ENCODE measurements around the gene DOCK7.

Gene DOCK7

DNA sequence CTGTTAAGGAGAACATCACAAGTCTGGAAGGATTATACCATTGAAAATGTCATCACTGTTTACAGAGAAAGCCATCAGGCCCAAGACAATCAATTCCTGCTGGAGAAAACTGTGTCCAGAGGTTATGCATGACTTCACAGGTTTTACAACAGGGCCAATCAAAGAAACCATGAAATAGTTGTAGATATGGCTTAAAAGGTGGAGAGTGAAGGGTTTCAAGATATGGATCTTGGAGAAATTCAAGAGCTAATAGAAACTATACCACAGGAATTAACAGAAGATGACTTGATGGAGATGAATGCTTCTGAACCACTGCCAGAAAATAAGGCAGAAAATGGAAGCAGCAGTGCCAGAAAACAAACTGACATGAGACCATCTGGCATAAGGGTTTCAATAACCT is 221.1 kb downstream of the DOCK7 start:
- in situ Hi-C loops (cut with MboI; ENCODE audit: low sequenced_read_pairs) = no loop called here

DNA sequence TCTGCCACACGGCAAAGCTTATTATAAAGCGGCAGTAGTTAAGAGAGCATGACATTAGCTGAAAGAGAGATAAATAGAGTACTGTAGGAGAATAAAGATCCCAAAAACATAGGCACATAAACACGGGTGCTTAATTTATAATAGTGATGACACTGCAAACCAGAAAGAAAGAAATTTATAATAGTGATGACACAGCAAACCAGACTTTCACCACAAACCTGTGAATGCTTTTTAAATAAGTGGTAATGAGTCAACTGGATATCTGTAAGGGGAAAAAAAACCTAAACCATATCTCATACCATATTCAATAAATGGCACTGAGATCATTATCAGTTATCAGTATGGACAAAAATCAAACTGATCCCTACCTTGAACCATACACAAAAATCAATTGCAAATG is 225.8 kb downstream of the DOCK7 start:
- in situ Hi-C loops (cut with MboI; ENCODE audit: low sequenced_read_pairs) = no loop called here

DNA sequence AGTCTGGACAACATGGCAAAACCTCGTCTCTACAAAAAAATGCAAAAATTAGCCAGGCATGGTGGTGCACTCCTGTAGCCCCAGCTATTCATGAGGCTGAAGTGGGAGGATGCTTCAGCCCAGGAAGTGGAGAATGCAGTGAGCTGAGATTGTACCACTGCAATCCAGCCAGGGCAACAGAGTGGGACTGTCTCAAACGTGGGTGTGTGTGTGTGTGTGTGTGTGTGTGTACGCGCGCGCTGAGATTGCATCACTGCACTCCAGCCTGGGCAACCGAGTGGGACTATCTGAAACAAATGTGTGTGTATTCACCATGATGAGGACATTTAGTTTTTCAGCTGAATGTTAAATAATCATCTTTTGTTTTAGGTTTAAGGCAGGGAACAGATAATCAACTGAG is 230.2 kb downstream of the DOCK7 start:
- in situ Hi-C loops (cut with MboI; ENCODE audit: low sequenced_read_pairs) = no loop called here

DNA sequence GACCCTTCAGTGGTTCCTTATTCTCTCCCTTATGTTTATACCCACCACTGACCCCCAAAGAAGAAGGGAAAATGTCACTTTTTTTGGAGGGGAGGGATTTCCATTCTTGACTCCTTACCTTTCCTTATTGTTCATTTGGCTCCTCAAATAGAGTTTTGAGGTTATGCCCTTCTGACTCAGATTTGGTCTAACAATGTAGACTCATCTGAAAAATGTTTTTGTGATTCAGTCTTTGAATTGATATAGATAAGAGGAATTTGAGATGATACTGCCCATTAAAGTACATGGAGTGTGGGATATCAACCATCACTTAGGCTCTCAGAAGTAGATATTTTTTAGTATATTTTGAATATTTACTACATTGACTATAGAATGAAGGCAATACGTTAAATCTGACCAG is 235.2 kb downstream of the DOCK7 start:
- in situ Hi-C loops (cut with MboI; ENCODE audit: low sequenced_read_pairs) = no loop called here

DNA sequence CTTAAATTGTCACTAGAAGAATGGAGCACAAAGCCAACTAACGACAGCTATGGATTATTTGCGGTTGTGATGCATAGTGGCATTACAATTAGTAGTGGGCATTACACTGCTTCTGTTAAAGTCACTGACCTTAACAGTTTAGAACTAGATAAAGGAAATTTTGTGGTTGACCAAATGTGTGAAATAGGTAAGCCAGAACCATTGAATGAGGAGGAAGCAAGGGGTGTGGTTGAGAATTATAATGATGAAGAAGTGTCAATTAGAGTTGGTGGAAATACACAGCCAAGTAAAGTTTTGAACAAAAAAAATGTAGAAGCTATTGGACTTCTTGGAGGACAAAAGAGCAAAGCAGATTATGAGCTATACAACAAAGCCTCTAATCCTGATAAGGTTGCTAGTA is 237.9 kb downstream of the DOCK7 start:
- in situ Hi-C loops (cut with MboI; ENCODE audit: low sequenced_read_pairs) = no loop called here

DNA sequence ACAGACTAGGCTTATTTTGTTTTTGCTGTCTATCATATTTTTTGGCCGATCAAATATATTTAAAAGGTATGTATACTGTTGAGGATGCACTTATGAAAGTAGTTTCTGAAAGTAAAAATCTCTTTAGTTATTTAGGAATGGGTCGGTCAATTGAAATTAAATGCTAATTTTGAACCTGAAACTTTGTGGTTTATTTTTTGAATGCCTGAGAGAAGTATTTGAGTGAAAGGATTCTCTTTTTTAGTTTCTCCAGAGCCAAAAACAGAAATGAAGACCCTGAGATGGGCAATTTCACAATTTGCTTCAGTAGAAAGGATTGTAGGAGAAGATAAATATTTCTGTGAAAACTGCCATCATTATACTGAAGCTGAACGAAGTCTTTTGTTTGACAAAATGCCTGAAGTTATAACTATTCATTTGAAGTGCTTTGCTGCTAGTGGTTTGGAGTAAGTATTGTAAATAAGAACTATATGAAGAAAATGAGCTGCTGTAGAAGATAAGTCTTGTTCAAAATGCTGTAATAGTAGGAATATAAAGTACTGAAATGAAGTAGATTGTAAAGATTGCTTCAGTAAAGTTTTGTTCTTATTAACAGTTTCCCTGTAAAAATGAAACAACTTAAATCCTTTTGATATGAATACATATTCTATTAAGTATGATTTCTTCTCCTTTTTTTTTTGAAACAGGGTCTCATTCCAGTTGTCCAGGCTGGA is 239.8 kb downstream of the DOCK7 start:
- in situ Hi-C loops (cut with MboI; ENCODE audit: low sequenced_read_pairs) = no loop called here

DNA sequence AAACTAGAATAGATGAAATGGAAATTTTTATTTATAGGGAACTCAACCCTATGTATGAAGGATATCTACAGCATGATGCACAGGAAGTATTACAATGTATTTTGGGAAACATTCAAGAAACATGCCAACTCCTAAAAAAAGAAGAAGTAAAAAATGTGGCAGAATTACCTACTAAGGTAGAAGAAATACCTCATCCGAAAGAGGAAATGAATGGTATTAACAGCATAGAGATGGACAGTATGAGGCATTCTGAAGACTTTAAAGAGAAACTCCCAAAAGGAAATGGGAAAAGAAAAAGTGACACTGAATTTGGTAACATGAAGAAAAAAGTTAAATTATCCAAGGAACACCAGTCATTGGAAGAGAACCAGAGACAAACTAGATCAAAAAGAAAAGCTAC is 243.5 kb downstream of the DOCK7 start:
- in situ Hi-C loops (cut with MboI; ENCODE audit: low sequenced_read_pairs) = no loop called here

DNA sequence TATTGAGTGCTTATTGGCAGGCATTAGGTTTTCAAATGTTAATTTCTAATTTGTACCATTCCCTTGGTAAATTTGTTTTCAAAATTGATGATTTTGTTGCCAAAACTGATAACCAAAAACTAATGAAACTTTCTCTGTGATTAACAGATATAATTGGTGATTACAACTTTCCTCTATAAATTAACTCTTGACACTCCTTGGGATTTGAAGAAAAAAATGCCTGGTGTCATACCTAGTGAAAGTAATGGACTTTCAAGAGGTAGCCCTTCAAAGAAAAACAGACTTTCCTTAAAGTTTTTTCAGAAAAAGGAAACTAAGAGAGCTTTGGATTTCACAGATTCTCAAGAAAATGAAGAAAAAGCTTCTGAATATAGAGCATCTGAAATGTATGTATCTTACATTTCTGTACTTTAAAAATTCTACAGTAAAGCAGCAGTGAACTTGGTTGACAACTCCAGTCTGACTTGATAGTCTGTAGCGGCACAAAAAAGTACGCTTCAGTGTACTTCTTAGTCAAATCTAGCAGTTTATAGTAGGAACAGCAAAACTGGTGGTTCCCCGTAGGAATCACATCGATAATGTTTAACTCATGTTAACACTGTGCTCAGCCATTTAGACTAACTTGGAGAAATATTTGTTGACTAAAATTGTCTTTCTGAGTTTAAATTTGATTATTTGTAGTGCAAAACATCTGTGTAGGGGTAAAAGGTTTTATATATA is 248.4 kb downstream of the DOCK7 start:
- in situ Hi-C loops (cut with MboI; ENCODE audit: low sequenced_read_pairs) = no loop called here

DNA sequence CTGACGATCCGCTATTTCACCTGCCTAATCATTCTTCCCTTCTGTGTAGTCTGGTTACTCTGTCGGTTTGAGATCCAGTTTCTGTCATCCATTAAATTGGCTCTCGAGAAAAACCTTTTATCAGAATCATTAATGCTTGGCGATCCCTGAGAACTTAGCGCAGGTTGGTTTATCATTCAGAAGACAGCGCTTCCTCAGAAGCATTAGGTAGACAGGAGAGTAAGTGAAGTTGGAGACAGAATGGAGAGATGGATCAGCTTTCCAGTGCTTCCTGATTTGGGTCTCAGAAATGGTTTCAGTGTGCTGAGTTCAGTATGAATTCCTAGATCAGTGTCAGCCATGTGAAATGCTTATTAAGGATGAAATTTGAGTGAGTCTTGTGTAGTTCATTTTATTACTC is 250.0 kb downstream of the DOCK7 start:
- in situ Hi-C loops (cut with MboI; ENCODE audit: low sequenced_read_pairs) = no loop called here

DNA sequence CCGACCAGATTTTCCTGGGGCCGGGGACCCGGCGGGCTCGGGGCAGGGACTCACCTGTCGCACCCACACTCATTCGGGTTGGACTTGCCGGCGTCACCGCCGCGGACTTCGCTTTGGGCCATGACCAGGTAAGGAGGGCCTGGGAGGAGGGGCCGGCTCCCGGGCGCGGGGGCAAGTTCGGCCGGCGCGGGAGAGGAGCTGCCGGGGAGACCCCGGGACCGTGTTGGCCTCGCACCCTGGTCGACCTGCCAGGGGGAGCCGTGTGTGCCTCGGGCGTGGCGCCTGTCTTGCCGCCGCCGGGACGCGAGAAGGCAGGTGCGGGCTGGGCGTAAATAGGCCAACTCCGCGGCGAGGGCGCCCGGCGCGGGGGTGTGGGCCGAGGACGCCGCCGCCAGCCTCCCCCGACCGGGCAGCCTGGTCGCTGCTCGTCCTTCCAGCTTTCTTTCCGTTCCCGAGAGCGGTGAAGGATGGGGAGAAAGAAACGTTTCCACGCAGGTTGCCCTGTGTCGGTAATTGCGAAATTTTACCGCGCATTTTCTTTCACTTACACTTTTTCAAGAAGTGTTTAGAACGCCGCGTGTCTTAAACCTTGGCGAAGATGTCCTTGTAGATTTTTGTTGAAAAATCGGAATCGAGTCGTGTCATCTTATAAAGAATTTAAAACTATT is 250.8 kb downstream of the DOCK7 start:
- in situ Hi-C loops (cut with MboI; ENCODE audit: low sequenced_read_pairs) = no loop called here

DNA sequence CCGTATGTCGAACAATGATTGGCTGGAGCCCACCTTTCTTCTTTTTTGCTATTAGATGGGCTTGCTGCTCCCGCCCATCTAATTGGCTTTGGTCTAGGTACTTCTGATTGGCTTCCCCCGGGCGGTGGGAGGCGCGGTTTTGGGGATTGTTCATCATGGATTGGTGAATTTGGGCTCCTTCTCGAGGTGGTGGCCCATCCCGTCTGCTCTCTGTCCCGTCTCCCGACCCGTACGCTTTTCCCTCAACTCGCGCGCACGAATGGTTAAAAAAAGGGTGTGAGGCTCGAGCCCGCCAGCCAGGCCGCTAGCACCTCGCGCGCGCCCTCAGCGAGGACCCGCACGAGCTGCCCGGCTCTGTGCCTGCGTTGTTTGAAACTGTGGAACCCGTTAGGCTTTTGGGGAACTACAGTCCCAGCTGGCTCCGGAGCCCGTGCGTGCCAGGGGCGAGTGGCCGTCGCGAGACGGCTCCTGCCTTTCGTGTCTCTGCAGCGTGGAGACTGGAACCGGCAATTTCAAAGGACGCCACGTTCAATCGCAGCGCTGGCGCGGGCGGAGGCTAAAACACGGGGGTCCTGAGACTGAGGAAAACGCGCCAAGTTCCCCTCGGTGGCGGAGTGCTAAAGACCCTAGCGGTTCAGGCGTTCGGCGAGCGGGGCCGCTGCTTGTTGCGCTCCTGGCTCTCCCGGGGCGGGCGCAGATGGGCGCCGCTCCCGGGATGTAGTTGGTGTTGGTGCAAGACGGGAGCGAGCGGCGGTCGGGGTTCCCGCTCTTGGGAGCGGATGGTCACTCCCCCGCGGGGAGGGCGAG is 251.5 kb downstream of the DOCK7 start, which contains the start of gene USP1:
USP1 (plus strand) TSS at position 584 of the 807 bp plus-strand sequence. CDS start 2,819 bp downstream, outside the sequence.
- in situ Hi-C loops (cut with MboI; ENCODE audit: low sequenced_read_pairs) = no loop called here

DNA sequence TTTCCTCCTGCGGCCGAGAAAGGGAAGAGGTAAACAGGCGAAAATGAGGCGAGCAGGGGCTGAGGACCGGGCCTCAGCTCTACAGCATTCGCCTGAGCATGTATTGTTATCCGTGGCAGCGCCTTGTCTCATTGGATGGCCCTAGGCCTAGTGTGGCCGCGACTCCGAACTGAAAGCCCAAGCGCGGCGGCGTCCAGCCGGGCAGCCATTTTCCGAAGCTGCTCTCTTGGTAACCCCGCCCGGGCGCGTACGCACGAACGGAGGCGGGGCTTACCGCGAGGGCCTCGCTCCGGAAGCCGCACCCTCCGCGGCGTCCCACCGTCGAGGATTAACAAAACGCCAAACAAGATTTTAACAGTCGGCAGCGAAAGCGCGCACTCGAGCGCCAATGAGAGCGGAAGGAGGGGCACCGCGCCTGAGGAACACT is 252.1 kb downstream of the DOCK7 start:
- in situ Hi-C loops (cut with MboI; ENCODE audit: low sequenced_read_pairs) = no loop called here

DNA sequence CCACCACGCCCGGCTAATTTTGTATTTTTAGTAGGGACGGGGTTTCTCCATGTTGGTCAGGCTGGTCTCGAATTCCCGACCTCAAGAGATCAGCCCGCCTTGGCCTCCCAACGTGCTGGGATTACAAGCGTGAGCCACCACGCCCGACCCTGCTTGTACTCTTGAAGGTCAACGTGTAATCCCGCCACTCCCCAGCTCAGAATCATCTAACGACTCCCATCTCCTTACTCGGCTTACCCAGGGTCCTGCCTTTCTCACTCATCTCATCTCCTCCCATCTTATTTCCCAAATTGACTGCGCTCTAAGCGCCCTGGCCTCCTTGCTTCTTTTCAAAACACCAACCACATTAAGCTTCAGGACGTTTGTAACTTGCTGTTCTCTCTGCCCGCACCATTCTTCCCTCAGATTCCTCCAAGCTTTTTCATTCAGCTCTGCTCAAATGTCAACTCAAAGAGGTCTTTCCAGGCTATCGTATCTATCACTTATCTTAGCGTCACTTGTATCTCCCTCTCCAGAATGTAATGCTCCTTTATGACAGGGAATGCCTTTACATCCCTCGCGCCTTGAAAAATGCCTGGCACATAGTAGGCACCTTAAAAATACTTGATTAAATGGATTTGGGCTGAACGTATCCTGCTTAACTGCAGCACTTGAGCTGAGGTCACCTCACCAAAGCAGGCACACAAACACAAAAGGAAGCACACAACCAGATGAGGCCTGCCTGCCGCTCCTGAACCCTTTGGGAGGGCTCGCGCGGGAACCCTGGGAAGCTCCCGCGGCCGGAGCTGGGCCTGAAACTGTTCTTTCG is 252.8 kb downstream of the DOCK7 start:
- in situ Hi-C loops (cut with MboI; ENCODE audit: low sequenced_read_pairs) = no loop called here

DNA sequence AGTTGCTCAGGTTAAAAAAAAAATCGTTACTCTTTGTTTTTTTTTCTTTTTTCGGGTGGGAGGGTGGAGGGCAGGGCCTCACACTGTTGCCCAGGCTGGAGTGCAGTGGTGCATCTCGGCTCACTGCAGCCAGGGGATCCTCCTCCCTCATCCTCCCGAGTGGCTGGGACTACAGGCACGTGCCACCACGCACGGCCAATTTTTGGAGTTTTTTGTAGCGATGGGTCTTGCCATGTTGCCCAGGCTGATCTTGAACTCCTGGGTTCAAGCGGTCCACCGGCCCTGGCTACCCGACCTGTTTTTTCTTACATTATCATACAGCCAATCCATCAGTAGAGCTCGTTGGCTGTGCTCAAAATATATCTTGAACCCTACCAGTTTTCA is 253.6 kb downstream of the DOCK7 start:
- in situ Hi-C loops (cut with MboI; ENCODE audit: low sequenced_read_pairs) = no loop called here

DNA sequence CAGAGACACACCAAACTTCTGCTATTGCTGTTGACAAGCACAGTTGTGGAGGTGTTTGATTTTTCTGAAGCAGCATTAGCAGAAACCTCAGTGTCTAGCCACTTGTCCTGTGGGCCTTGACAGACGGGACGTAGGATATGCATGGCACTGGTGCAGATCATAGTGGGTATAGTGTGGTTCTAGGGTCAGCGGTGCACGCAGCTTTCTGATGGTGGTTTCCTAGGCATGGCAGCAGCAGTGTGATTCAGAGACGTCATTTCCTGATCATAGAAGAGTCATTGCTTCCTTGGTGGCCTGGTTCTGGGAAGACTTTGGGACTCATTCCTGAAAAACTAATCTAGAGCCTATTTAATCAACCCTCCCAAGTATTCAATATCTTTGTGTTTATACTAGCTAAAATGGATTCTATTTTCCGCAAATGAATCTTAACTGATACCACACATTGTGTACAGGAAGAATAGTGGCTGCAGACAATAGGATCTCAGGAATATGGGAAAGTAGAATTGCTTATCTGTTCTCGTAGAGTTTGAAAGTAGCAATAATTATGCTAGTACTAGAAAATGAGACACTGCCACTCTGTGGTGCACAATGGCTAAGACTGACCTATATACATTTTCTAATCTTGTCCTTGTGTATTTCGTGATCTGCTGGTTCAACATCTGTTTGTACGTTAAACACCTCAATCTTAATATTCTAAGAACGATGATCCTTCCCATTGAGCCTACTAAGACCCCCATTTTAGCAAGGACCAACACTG is 254.1 kb downstream of the DOCK7 start:
- in situ Hi-C loops (cut with MboI; ENCODE audit: low sequenced_read_pairs) = no loop called here

DNA sequence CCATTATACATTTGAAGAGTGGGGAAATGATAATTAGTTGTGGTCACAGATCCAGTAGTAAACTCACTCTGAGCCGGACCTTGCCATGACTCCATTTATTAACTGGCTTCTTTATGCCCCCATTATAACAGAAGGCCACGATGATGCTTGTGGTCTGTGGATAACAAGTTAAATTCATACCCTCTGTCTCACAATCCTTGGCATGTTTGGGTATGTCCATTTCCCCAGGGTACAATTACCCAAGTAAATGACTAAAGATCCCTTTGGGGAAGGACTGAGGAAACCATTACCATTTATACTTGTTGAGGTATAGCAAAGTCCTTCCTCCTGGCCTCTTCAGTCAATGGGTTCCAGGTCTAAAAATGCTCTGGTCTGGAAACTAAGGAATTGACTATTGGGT is 258.6 kb downstream of the DOCK7 start:
- in situ Hi-C loops (cut with MboI; ENCODE audit: low sequenced_read_pairs) = no loop called here

DNA sequence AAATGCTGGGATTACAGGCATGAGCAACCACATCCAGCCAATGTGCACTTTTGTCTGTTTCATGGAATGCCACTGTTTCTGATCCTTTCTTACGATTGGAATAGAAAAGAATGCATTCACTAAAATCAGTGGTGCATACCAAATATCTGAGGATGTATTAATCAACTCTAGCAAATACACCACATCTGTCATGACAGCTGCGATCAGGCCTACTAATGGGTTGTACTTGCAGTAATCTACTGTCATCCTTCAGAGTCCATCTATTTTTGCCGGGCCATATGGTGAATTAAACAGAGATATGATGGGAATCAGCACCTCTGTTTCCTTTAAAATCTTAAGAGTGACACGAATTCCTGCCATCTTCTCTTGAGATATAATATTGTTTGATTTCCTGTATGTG is 259.8 kb downstream of the DOCK7 start:
- in situ Hi-C loops (cut with MboI; ENCODE audit: low sequenced_read_pairs) = no loop called here

DNA sequence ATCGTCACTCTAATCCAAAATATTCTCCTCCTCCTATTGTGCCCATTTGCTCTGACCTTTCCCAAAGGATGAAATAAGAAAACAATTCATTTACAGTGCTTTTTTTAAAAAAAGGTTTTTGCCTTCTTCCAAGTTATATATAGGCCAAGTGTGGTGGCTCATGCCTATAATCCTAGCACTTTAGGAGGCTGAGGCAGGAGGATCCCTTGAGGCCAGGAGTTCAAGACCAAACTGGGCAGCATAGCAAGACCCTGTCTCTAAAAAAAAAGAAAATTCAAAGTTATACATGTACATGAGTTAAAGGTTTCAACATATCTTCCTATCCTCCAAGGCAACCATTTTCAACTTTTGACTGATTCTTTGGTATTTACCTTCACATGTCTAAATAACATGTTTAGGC is 261.4 kb downstream of the DOCK7 start:
- in situ Hi-C loops (cut with MboI; ENCODE audit: low sequenced_read_pairs) = no loop called here

DNA sequence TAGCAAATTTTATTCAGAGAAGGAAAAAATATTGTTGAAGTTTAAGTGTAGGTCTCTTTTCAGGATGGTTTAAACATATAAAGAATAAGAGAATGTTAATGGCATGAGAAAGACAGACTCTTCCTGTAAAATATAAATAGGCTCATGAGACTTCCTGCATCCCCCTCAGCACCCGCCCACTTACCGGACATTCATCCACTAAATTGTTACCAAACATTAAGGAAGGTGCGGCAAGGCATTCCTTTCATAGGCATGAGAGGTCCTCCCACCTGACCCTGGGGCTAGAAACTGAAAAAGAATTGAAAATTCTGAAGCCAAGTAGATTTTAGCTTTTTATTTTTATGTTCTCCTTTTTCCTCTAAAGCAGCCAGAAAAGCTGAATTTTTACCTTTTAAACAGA is 261.9 kb downstream of the DOCK7 start:
- in situ Hi-C loops (cut with MboI; ENCODE audit: low sequenced_read_pairs) = no loop called here

DNA sequence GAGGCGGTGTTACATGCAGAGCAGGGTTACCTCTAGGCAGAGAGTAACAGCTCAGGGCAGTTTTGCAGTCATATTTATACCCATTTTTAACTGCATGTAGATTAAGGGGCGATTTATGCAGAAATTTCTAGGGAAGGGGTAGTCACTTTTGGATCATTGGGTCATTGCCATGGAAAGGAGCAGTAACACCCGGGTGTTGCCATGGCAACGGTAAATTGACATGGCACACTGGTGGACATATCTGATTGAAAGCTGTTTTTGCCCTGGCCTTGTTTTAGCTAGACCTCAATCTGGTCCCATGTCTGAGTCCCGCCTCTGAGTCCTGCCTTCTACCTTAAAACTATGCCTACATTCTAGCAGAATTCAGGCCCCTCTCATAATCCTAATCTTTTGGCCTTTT is 263.1 kb downstream of the DOCK7 start:
- in situ Hi-C loops (cut with MboI; ENCODE audit: low sequenced_read_pairs) = no loop called here

All from HL-60/S4 treated with phorbol 12-myristate 13-acetate at 8.2 ng/mL for 4 days and 3 days (cell line).